HepG2 (cell line): ENCODE data around the gene RSPRY1. TPM values are rescaled to one million over a fixed set of nuclear protein-coding genes. Genes with fewer than 3 reads are reported as not detected.
A peak's percentile ranks its signal among the peaks of the same experiment; 100 is the strongest.

Experiments
- HNRNPLL ChIP-seq: fragments of 200-400 bp; formaldehyde crosslinking; IDR thresholded peaks from 2 replicates; pipeline ENCODE4 v1.6.1; 2017; ENCODE audit warnings: mild to moderate bottlenecking, low read depth, low read length; ENCODE audit not compliant: poor library complexity, severe bottlenecking
- KDM2A ChIP-seq: sonication (generic); formaldehyde crosslinking; IDR thresholded peaks from 2 replicates; pipeline ENCODE4 v1.4.0; 2020; ENCODE audit warnings: low read depth, missing genetic modification reagents, borderline replicate concordance
- KLF16 ChIP-seq, 2 experiments: sonication (generic) in 1 of 2; formaldehyde crosslinking in 1 of 2; IDR thresholded peaks; 2 replicates each; pipeline versions ENCODE4 v1.6.1 to v1.8.0; 2016 to 2023; ENCODE audit warnings: missing genetic modification reagents in 2 of 2, missing compliant biosample characterization in 1 of 2
- MAFG ChIP-seq: sonication (generic); formaldehyde crosslinking; IDR thresholded peaks from 2 replicates; pipeline ENCODE4 v1.5.1; 2020; ENCODE audit warnings: mild to moderate bottlenecking, missing genetic modification reagents
- MTA1 ChIP-seq: sonication (generic); formaldehyde crosslinking; IDR thresholded peaks from 2 replicates; pipeline ENCODE4 v1.4.0; 2020; ENCODE audit warnings: missing genetic modification reagents, mild to moderate bottlenecking, borderline replicate concordance
- MYPOP ChIP-seq: sonication (generic); formaldehyde crosslinking; IDR thresholded peaks from 2 replicates; pipeline ENCODE4 v1.8.1; 2023; ENCODE audit warnings: mild to moderate bottlenecking, moderate library complexity, missing genetic modification reagents
- NBN ChIP-seq: fragments of 450-650 bp; conservative IDR thresholded peaks from 2 replicates; pipeline ENCODE4 v1.6.1; 2017
- NFATC3 ChIP-seq: sonication (generic); formaldehyde crosslinking; IDR thresholded peaks from 2 replicates; pipeline ENCODE4 v1.5.1; 2020; ENCODE audit warnings: mild to moderate bottlenecking, missing genetic modification reagents
- RERE ChIP-seq: IDR thresholded peaks from 2 replicates; pipeline ENCODE4 v1.6.1; 2016; ENCODE audit warnings: low read depth, missing genetic modification reagents, missing compliant biosample characterization
- RFX1 ChIP-seq: fragments of 450-650 bp; IDR thresholded peaks from 2 replicates; pipeline ENCODE4 v1.6.1; 2017
- TEAD2 ChIP-seq: sonication (generic); formaldehyde crosslinking; IDR thresholded peaks from 2 replicates; pipeline ENCODE4 v1.9.0; 2021; ENCODE audit warnings: missing genetic modification reagents
- ZBTB7A ChIP-seq: sonication (generic); formaldehyde crosslinking; IDR thresholded peaks from 2 replicates; pipeline ENCODE4 v1.8.0; 2022; ENCODE audit warnings: mild to moderate bottlenecking, missing genetic modification reagents
- ZFP82 ChIP-seq: sonication (generic); formaldehyde crosslinking; IDR thresholded peaks from 2 replicates; pipeline ENCODE4 v1.5.1; 2020; ENCODE audit warnings: mild to moderate bottlenecking, missing genetic modification reagents, borderline replicate concordance
- ZFX ChIP-seq: sonication (generic); formaldehyde crosslinking; IDR thresholded peaks from 2 replicates; pipeline ENCODE4 v1.4.0; 2020; ENCODE audit warnings: mild to moderate bottlenecking, low read depth, missing genetic modification reagents, moderate library complexity
- ZMYM2 ChIP-seq: sonication (generic); formaldehyde crosslinking; IDR thresholded peaks from 2 replicates; pipeline ENCODE4 v1.8.0; 2022; ENCODE audit warnings: mild to moderate bottlenecking, missing genetic modification reagents
- ZNF232 ChIP-seq: sonication (generic); formaldehyde crosslinking; IDR thresholded peaks from 2 replicates; pipeline ENCODE4 v1.4.0; 2020; ENCODE audit warnings: missing genetic modification reagents, borderline replicate concordance
- ZNF512B ChIP-seq: sonication (generic); formaldehyde crosslinking; IDR thresholded peaks from 2 replicates; pipeline ENCODE4 v1.5.1; 2020; ENCODE audit warnings: missing genetic modification reagents, mild to moderate bottlenecking, borderline replicate concordance
- ZNF652 ChIP-seq: IDR thresholded peaks from 2 replicates; pipeline ENCODE4 v1.6.1; 2016; ENCODE audit warnings: low read depth, borderline replicate concordance
- ZNF746 ChIP-seq: sonication (generic); formaldehyde crosslinking; IDR thresholded peaks from 2 replicates; pipeline ENCODE4 v1.8.0; 2022; ENCODE audit warnings: mild to moderate bottlenecking, missing genetic modification reagents
- ZZZ3 ChIP-seq: sonication (generic); formaldehyde crosslinking; IDR thresholded peaks from 2 replicates; pipeline ENCODE4 v1.4.0; 2020; ENCODE audit warnings: missing genetic modification reagents, mild to moderate bottlenecking, borderline replicate concordance
- polyA plus RNA-seq, 8 experiments: library from polyadenylated mRNA; depleted of rRNA in 3 of 8; stranded (reverse) in 7 of 8; unstranded in 1 of 8; fragments of >200 nt; fragmentation: Illumina TruSeq in 4 of 8; extraction: Trizol in 4 of 8; gene quantifications; 2 replicates each; pipeline versions ENCODE4 v1.2.1 to v1.2.3, GENCODE V29; 2011 to 2016; ENCODE audit warnings: low read depth in 4 of 8, missing spikeins in 1 of 8, mixed read lengths in 1 of 8; ENCODE audit not compliant: insufficient read depth in 1 of 8
- total RNA-seq, 5 experiments: library from RNA; depleted of rRNA; stranded (reverse); fragments of >200 nt; fragmentation: Illumina TruSeq; extraction: Trizol; gene quantifications; 2 replicates each; pipeline ENCODE4 v1.2.3, GENCODE V29; 2016; ENCODE audit warnings: low read depth in 1 of 5

RSPRY1 gene
- total and polyA plus RNA-seq, 2 of the 13 experiments (the other 11 are each of a cell fraction or from before 2014, with no cell fraction given), result 53.4 to 61.0 TPM

- TF ChIP-seq ZNF512B, result no peak
- no peak for TF ChIP-seq ZNF652 (CRISPR knock-in tag)
- no peak for TF ChIP-seq NFATC3 (CRISPR knock-in tag)
- no peak; the same call in 1 of the 2 replicates for TF ChIP-seq ZMYM2
- TF ChIP-seq ZNF232 (CRISPR knock-in tag), result no peak
- TF ChIP-seq RFX1, result no peak
- no peak for TF ChIP-seq MYPOP (CRISPR knock-in tag)
- TF ChIP-seq ZNF746 (CRISPR knock-in tag), result no peak
- TF ChIP-seq NBN, result no peak
- no peak for TF ChIP-seq KLF16 (CRISPR knock-in tag; IDR thresholded peaks at IDR 0.05)
- no peak for TF ChIP-seq HNRNPLL
- no peak for TF ChIP-seq RERE (CRISPR knock-in tag)
- no peak for TF ChIP-seq ZBTB7A (CRISPR knock-in tag)
- TF ChIP-seq TEAD2 (CRISPR knock-in tag), result no peak
- no peak for TF ChIP-seq MAFG (CRISPR knock-in tag)
- TF ChIP-seq ZZZ3, result peak; percentile 38; the same call in 1 of the 2 replicates
- 0 out of 2 replicates have a peak, but pooled peaks have one; percentile 41 for TF ChIP-seq ZFX (CRISPR knock-in tag)
- no peak for TF ChIP-seq KDM2A (CRISPR knock-in tag)
- TF ChIP-seq ZFP82 (CRISPR knock-in tag), result no peak
- TF ChIP-seq MTA1 (CRISPR knock-in tag), result no peak; the same call in 1 of the 2 replicates
Observed at GRCh38 chr16:57145046-57146021, 40.8 kb upstream of the RSPRY1 start (continued).
